ENCODE data around the gene CACTIN.

Gene CACTIN

DNA sequence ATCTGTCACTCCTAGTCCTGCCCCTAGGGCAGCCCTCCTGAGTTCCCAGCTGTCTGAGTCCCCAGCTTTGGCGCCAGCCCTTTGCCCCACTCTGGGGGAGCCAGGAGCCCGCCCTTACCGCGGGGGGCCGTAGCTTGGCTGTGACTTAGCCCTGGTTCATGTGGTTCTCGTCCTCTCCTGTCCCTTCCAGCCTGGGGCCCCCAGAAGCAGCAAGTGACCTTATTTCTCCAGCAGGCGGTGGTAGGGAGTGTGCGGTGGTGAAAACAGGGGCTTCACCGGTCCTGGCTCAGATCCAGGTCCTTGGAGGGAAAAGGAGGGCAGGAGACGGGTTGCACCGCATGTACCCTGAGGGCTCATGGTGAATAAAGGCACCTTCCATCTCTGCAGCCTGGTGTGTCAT, 33.4 kb downstream of the CACTIN start:
- no peak for DNase-seq (ENCODE audit: low read depth)

DNA sequence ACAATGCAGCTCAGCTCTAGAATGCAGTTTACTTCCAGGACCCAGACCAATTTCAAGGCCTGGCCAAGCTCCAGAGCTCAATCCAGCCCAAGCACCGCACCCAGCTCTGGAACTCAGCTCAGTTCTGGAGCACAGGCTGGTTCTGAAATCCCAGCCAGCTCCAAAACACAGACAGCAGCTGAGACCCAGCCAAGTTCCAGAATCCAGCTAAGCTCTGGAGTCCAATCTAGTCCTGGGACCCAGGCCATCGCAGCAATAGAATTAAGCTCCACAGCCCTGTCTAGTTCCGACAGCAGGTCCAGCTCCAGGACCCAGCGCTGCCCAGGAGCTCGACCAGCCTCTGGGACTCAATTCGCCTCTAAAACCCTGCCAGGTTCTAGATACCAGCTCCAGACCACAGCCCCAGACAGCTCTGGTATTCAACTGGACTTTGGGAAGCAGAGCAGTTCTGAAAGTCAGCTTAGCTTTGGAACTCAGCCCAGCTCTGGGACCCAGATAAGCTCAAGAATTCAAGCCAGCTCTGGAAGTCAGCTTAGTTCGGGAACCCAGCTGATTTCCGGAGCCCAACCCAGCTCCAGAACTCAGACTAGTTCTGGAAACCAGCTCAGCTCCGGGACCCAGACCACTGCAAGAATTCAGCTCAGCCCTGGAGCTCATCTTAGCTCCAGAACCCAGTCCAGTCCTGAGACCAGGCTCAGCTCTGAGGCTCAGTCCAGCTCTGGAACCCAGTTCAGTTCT, 34.5 kb downstream of the CACTIN start:
- TF ChIP-seq, protein P1, sequence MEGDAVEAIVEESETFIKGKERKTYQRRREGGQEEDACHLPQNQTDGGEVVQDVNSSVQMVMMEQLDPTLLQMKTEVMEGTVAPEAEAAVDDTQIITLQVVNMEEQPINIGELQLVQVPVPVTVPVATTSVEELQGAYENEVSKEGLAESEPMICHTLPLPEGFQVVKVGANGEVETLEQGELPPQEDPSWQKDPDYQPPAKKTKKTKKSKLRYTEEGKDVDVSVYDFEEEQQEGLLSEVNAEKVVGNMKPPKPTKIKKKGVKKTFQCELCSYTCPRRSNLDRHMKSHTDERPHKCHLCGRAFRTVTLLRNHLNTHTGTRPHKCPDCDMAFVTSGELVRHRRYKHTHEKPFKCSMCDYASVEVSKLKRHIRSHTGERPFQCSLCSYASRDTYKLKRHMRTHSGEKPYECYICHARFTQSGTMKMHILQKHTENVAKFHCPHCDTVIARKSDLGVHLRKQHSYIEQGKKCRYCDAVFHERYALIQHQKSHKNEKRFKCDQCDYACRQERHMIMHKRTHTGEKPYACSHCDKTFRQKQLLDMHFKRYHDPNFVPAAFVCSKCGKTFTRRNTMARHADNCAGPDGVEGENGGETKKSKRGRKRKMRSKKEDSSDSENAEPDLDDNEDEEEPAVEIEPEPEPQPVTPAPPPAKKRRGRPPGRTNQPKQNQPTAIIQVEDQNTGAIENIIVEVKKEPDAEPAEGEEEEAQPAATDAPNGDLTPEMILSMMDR (IDR thresholded peaks at IDR 0.05; ENCODE audit: control insufficient read depth, extremely low read depth, insufficient read depth): no peak
- no peak for DNase-seq (ENCODE audit: low read depth)
- no peak overlapping the region for H3K4me3 ChIP-seq (ENCODE audit: low read depth, low read length)

More for the DNA sequence above, 33.4 kb downstream of the CACTIN start:
- H3K4me3 ChIP-seq (ENCODE audit: low read depth, low read length): no peak overlapping the region
- TF ChIP-seq, protein P1 (IDR thresholded peaks at IDR 0.05; ENCODE audit: control insufficient read depth, extremely low read depth, insufficient read depth): no peak

GRCh38 chr19:3590991-3591659, 35.5 kb downstream of the CACTIN start:
- no peak for DNase-seq (ENCODE audit: low read depth)
- TF ChIP-seq, protein P1 (IDR thresholded peaks at IDR 0.05; ENCODE audit: control insufficient read depth, extremely low read depth, insufficient read depth): no peak
- no peak overlapping the region for H3K4me3 ChIP-seq (ENCODE audit: low read depth, low read length)

GRCh38 chr19:3589949-3590348, 36.6 kb downstream of the CACTIN start:
- no peak for DNase-seq (ENCODE audit: low read depth)
- H3K4me3 ChIP-seq (ENCODE audit: low read depth, low read length): no peak overlapping the region
- TF ChIP-seq, protein P1 (IDR thresholded peaks at IDR 0.05; ENCODE audit: control insufficient read depth, extremely low read depth, insufficient read depth): no peak

GRCh38 chr19:3589439-3589838, 37.2 kb downstream of the CACTIN start:
- TF ChIP-seq, protein P1 (IDR thresholded peaks at IDR 0.05; ENCODE audit: control insufficient read depth, extremely low read depth, insufficient read depth): no peak
- H3K4me3 ChIP-seq (ENCODE audit: low read depth, low read length): no peak overlapping the region
- DNase-seq (ENCODE audit: low read depth): no peak

- no peak overlapping the region for H3K4me3 ChIP-seq (ENCODE audit: low read depth, low read length)
- TF ChIP-seq, protein P1 (IDR thresholded peaks at IDR 0.05; ENCODE audit: control insufficient read depth, extremely low read depth, insufficient read depth): no peak
- no peak for DNase-seq (ENCODE audit: low read depth)
Measured at GRCh38 chr19:3586707-3587346, 39.8 kb downstream of the CACTIN start.
